GM12872 (cell line): ENCODE results near the gene KIF5A.

Source experiments
- TF ChIP-seq, protein P1 (sequence below): IDR thresholded peaks from 3 replicates; pipeline ENCODE4 v1.5.1; 2011; ENCODE audit warnings: low read depth, mild to moderate bottlenecking, low read length, moderate library complexity; ENCODE audit not compliant: insufficient read depth

KIF5A gene

DNA sequence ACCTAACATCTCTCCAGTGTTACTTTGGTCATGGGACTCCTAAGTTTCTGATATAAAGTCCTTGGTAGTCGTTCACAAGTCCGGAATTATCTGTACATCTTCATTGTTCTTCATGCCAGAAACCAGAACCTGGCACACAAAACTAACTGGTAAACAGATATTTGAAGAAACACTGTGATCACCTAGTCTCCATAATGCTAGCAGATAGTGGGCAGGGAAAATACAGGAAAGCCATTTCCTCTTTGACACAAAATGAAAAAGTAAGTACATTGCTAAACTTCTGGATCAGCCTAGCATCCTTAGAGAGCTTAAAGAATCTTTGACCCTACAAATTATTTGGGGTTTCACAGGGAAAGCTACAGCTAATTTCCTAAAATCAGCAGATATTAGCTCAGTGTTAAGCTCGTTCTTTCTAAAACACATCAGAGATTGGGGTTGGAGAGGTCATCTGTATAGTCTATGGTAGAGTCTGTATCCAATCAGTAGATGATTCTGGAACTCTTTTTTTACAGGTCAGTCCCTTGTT, 34.4 kb upstream of the KIF5A start:
- TF ChIP-seq, protein P1, sequence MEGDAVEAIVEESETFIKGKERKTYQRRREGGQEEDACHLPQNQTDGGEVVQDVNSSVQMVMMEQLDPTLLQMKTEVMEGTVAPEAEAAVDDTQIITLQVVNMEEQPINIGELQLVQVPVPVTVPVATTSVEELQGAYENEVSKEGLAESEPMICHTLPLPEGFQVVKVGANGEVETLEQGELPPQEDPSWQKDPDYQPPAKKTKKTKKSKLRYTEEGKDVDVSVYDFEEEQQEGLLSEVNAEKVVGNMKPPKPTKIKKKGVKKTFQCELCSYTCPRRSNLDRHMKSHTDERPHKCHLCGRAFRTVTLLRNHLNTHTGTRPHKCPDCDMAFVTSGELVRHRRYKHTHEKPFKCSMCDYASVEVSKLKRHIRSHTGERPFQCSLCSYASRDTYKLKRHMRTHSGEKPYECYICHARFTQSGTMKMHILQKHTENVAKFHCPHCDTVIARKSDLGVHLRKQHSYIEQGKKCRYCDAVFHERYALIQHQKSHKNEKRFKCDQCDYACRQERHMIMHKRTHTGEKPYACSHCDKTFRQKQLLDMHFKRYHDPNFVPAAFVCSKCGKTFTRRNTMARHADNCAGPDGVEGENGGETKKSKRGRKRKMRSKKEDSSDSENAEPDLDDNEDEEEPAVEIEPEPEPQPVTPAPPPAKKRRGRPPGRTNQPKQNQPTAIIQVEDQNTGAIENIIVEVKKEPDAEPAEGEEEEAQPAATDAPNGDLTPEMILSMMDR = no peak

DNA sequence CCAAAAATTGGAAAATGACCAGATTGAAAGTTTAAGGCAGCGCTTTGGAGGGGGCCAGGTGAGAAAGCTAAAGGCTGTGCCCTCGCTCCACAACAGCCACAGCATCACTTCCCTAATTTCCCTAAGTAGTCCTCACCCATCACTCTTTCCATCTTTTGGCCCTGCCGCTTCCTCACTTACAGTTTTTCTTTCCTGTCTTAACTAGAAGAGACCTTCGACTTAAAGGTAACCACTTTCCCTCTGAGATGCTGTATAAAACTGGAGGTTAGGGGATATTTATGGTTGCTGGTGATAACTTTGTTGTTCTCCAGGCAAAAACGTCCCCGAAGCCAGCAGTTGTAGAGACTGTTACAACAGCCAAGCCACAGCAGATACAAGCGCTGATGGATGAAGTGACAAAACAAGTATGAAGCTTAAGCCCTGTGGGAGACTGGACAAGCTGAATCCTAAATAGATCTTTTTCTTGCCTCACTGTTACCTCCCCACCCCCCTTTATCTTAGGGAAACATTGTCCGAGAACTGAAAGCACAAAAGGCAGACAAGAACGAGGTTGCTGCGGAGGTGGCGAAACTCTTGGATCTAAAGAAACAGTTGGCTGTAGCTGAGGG, 33.8 kb upstream of the KIF5A start:
- TF ChIP-seq, protein P1 = no peak

DNA sequence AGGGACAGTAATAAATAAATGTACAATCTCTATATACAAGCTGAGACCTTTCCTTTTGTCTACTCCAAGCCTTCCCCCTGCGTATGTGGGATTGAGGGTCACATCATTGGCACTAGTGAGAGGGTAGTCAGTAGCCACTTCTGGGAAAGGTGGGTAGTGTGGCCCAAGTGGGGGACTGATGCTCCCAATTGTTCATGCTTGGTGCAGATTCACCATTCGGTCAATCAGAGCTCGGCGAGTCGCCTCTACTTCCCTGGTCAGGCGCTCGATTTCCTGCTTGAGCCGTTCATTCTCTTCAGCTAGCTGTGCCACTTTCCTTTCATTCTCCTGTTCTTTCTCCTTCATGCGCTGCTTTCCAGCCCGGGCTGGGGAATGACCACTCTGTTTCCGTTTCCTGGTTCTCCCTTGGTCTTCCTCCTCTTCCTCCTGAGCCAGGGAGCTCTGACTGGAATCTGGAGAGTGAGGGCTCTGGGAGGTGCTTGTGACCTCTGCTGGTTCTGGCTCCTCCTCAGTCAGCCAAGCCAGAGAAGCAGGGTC, 33.2 kb upstream of the KIF5A start:
- TF ChIP-seq, protein P1 = no peak

DNA sequence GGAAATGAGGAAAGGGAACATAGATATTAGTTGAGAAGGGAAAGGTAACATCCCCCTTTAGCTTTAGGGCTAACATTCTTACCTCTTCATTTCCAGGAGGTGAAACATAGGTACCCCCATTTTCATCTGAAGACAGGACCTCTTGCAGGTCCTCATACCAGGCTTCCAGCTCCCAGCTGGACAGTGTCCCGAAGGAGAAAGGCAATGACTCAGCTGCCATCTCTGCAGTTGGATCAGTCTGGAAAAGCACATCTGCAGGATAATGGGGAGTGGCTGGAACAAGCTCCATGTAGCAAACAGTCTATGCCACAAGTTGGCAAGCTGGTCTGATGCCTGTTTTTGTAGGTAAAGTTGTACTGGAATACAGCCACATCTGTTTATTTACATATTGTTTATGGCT, 32.7 kb upstream of the KIF5A start:
- TF ChIP-seq, protein P1 = no peak

DNA sequence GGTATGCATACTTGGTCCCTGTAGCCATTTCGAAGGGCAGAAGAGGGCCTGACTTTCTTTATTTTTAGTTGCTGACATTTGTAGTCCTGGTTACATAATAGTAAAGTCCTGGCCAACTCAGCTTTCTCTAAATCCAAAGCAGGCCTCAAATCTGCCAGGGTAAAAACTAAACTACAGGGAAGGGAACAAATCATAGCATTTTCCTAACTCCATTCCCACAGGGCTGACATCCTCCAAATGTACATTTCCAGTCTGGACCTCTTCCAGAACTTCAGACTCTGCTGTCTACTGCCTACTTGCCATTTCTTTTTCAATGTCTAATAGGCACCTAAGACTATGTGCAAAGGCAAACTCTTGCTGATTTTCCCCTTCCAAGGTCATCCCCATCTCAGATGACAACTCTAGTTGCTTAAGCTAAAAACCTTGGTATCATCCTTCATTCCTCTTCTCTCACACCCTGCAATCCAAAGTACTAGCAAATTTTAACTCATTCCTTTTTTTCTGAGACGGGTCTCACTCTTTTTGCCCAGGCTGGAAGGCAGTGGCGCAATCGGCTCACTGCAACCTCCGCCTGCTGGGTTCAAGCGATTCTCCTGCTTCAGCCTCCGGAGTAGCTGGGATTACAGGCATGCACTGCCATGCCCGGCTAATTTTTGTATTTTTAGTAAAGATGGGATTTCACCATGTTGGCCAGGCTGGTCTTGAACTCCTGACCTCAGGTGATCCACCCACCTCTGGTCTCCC, 31.5 kb upstream of the KIF5A start:
- TF ChIP-seq, protein P1 = no peak

DNA sequence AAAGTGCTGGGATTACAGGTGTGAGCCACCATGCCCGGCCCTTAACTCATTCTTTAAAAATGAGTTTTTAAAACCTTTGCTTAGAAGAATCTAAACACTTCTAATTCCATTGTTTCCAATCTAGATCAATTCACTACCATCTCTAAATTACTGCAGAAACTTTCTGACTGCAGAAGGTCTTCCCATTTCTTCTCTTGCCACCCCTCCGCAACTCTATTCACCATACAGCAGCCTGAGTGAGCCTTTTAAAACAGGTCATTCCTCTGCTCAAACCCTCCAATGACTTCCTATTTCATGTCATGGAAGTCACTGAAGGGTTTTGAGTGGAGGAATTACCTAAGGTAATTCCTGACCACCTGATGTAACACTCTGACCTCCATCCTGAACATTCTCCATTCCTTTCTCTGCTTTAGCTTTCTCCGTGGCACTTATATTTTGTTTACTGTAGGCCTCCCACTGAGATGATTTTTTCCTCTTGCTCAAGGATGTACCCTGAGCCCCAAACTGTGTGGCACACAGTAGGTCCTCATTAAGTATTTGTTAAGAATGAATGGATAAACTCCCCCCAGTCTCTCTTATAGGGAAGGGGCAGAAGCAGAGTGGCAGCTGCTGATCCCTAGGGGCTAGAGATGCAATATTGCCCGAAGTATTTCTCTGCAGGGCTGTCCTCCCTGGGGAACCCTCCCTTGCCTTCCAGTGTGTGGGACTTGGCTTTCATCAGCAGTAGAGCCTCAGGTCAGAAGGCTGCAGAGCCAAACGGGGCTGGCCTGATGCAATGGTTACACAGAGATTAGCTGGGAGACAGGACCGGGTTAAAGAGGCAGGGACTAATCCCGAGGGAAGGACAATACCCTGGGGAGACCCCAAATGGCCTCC, 30.7 kb upstream of the KIF5A start:
- TF ChIP-seq, protein P1 = no peak

DNA sequence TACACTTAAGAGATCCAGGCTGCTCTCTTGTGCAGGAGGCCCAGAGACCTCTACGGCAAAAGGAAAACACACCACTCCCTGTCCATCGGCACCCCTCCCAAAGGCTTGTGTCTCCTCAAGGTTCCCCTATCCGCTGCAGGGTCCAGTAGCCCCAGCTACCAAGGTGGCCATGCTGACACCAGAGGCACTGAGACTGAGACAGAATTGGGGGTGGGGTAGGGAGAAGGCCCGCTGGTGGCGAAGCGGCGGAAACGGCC, 30.1 kb upstream of the KIF5A start:
- TF ChIP-seq, protein P1 = no peak
